Muscle of leg (tissue), 11 donors: ENCODE data around the gene NKX1-2. TPM values are rescaled to one million over a fixed set of nuclear protein-coding genes. Genes with fewer than 3 reads are reported as not detected.
A peak's percentile ranks its signal among the peaks of the same experiment; 100 is the strongest.

Experiments used
- DNase-seq: peaks from one replicate; pipeline ENCODE4 v3.0.0; 2013
- H3K27ac ChIP-seq: one replicate; pipeline ENCODE4 v1.5.1; 2013; ENCODE audit warnings: mild to moderate bottlenecking, low read length, control low read depth
- H3K27me3 ChIP-seq: one replicate; pipeline ENCODE4 v1.6.1; 2013; ENCODE audit warnings: low read length; ENCODE audit not compliant: control insufficient read depth, insufficient read depth
- H3K36me3 ChIP-seq: one replicate; pipeline ENCODE4 v1.6.1; 2013; ENCODE audit warnings: low read length; ENCODE audit not compliant: control insufficient read depth, insufficient read depth
- H3K4me1 ChIP-seq: one replicate; pipeline ENCODE4 v1.6.1; 2013; ENCODE audit warnings: low read length; ENCODE audit not compliant: control insufficient read depth, insufficient read depth
- H3K4me3 ChIP-seq: one replicate; pipeline ENCODE4 v1.5.1; 2013; ENCODE audit warnings: low read length, control low read depth
- H3K9me3 ChIP-seq: replicated peaks from 2 replicates; pipeline ENCODE4 v1.6.1; 2013; ENCODE audit warnings: low read depth, low read length; ENCODE audit not compliant: control insufficient read depth
- WGBS: methylation state at CpG from one replicate; pipeline ENCODE4 v1.1.5; 2013; ENCODE audit warnings: missing lambda C conversion rate; ENCODE audit not compliant: insufficient coverage; 5-methylcytosine and 5-hydroxymethylcytosine counted together
- polyA plus RNA-seq, 8 donors: library from polyadenylated mRNA; unstranded; fragments of 120-200 nt; gene quantifications; one replicate each; pipeline versions ENCODE4 v1.2.1 to v1.2.3, GENCODE V29; 2013; ENCODE audit warnings: inconsistent platforms in 1 of 8, low replicate concordance in 1 of 8; ENCODE audit not compliant: insufficient read length in 8 of 8, insufficient read depth in 1 of 8
- total RNA-seq: library from RNA; stranded (reverse); fragments of 120-200 nt; gene quantifications from one replicate; pipeline ENCODE4 v1.2.4, GENCODE V29; 2013

Gene NKX1-2
- total and polyA plus RNA-seq, 9 donors, result 0.05 to 0.09 TPM; not detected in 7

DNA sequence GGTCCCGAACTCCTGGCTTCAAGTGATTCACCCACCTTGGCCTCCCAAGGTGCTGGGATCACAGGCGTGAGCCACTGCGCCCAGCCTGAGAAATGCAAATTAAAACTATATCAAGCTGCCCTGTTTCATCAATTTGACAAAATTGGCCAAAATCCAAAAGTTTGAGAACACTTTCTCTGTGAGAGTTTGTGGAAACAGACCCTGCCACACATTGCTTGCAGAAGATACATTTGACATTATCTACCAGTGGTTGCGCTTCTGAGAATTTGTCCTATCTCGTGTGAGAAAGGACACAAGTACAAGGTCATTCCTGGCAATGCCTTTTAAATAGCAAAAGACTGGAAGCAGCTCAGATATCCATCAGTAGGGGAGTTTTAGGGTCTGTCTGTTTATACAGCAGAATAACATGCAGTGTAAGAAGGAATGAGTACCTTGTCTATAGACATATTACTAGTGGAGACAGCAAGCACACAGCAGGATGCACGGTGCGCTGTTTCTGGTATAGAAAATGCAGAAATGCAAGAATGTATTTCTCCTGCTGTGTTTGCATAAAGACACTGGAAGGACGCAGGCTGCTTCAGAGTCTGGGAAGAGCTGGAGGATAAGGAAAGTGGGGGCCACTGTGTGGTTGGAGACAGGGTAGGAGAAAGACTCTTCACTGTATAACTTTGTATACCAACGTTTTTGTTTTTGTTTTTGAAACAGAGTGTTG, 16.1 kb upstream of the NKX1-2 start:
- Histone ChIP-seq H3K4me1 (peaks cover 3% of the 10 kb centered on the region), H3K27ac (no peak overlapping the region), H3K36me3 (peaks cover 2% of the 10 kb centered on the region), H3K9me3 (no peaks in the 10 kb centered on the region), H3K4me3 (no peak overlapping the region), H3K27me3 (no peaks in the 10 kb centered on the region)
- DNase-seq, result no peak
- 83% methylated on average over 3 of the region's 9 CpGs for WGBS

DNA sequence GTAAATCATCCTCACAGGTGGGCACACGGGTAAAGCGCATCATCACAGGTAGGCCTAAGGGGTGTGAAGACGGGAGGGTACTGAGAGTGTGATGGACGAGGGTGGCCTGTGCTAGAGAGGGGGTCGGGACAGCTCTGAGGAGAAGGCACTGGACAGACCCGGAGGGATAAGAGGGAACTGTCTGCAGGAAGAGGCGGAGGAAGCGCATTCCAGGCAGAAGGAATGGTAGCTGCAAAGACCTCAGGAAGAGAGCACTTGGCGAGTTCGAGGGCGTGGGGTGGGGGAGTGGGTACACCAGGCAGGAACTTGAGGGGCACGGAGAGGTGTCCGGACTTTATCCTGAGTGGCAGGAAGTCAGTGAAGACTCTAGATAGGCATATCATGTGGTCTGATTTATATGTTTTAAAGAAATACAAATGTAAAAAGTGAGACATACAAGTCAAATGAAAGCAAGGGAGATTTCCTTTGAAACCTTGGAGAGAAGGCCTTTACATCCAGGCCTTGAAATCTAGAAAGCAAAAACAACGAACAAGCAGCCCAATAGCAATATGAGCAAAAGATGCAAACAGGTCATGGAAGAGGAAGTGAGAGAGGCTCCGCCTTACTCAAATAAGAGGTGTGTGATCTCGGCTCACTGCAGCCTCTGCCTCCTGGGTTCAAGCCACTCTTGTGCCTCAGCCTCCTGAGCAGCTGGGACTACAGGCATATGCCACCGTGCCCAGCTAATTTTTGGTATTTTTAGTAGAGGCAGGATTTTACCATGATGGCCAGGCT, 15.4 kb upstream of the NKX1-2 start:
- Histone ChIP-seq H3K4me1 (peaks cover 3% of the 10 kb centered on the region), H3K36me3 (peaks cover 2% of the 10 kb centered on the region), H3K27ac (no peak overlapping the region), H3K9me3 (no peaks in the 10 kb centered on the region), H3K27me3 (no peaks in the 10 kb centered on the region), H3K4me3 (no peak overlapping the region)
- WGBS, result 68% methylated on average over 17 of the region's 17 CpGs
- DNase-seq, result no peak

DNA sequence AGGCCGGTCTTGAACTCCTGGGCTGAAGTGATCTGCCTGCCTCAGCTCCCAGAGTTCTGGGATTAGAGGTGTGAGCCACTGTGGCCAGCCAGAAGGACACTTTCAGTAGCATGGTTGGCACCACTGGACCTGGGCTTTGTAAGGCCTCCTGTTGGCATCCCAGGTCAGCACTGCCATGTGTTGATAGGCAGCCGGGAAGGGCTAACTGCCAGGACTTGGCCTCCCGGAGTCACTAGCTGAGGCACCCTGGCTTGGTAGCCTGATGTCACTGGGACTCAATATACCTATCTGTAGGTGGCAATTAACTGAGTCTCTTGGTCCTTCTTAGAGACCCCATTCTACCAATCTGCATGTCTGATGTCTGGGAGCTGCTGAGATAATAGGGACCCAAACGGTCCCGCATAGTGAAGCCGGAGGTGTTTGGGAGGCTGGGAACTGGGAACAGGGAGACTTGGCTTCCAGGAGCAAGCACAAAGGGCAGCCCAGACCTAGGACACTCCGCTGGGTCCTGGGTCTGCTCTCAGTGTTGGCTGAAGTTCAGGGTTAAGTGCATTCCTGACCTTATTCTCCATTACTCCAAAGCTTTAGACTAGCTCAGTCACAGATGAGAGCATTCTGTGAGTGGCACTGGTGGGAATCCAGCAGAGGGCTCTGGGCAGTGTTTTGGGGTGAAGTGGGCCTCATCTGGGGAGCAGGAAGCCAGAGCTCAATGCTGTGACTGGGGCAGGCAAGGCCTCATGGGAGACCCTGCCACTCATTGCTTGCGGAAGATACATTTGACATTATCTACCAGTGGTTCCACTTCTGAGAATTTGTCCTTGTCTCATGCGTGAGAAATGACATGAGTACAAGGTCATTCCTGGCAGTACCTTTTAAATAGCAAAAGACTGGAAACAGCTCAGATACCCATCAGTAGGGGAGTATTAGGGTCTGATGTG, 14.5 kb upstream of the NKX1-2 start:
- H3K27ac ChIP-seq, result no peak overlapping the region
- WGBS, result 78% methylated on average over 6 of the region's 9 CpGs
- no peaks in the 10 kb centered on the region for H3K9me3 ChIP-seq
- no peaks in the 10 kb centered on the region for H3K27me3 ChIP-seq
- no peak for DNase-seq
- peaks cover 2% of the 10 kb centered on the region for H3K36me3 ChIP-seq
- H3K4me3 ChIP-seq, result no peak overlapping the region
- peaks cover 3% of the 10 kb centered on the region for H3K4me1 ChIP-seq

DNA sequence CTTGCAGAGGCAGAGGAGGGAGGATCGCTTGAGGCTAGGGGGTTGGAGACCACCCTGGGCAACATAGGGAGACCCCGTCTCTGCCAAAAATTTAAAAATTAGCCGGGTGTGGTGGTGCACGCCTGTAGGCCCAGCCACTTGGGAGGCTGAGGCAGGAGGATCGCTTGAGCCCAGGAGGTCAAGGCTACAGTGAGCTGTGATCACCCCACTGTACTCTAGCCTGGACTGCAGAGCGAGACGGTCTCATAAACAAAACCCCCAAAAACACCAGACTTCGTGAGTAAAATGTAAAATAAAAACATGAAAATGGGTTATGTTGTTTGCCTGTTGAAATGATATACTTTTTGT, 12.5 kb upstream of the NKX1-2 start:
- Histone ChIP-seq H3K36me3 (peaks cover 2% of the 10 kb centered on the region), H3K27ac (no peak overlapping the region), H3K9me3 (no peaks in the 10 kb centered on the region), H3K27me3 (peaks cover 5% of the 10 kb centered on the region), H3K4me3 (peak overlapping the region; percentile 54), H3K4me1 (peaks cover 3% of the 10 kb centered on the region)
- WGBS, result 64% methylated on average over 4 of the region's 8 CpGs
- no peak for DNase-seq

DNA sequence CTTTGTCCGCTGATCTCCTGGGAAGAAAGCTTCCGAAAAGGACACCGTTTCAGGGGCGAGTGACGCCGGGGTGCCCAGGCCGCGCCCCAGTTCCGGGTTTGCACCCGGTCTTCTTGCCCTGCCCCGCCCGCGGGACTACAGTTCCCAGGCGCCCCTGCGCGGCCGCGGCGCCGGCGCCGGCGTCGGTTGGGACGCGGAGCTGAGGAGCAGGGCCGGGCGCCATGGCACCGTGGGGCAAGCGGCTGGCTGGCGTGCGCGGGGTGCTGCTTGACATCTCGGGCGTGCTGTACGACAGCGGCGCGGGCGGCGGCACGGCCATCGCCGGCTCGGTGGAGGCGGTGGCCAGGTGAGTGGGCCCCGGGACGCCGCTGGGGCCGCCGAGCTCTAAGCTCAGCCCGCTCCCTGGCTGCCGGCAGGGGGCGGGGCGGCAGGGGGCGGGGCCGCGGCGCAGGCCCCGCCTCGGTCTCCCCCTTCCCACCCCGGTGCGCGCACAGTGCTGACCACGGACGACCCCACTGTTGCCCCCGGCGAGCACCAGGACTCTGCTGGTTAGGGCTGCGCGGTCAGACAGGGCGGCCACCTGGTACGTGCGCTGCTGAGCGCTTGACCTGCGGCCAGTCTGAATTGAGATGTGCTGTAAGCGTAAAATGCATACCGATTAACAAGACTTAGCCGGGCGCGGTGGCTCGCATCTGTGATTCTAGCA, 12.0 kb upstream of the NKX1-2 start, which contains the start of gene LHPP:
Gene LHPP (plus strand): TSS at position 182 of the 706 bp plus-strand sequence. CDS start 40 bp downstream, at position 222.
- peak within 1 kb of the TSS; percentile 13 for H3K27ac ChIP-seq

DNA sequence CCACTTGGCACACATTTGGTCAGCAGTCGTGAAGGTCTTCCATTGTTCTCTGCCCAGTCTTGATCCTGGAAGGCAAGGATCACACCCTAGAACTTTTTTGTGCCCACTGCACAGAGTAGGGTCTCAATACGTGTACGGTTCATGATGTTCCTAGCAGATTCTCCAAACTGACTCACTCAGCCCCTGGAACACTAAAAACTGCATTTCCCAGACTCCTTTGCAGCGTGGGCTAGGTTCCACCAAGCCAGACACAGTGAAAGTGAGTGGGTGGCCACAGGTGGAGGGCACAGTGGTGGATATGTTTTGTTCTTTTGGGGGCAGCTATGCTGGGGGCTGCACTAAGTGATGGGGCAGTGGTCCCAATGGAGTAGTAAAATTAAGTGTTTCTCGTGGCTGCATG, 10.3 kb upstream of the NKX1-2 start:
- DNase-seq, result no peak
- WGBS, result 69% methylated on average over 4 of the region's 5 CpGs
- Histone ChIP-seq H3K4me3 (no peak overlapping the region), H3K27ac (no peak overlapping the region), H3K9me3 (no peaks in the 10 kb centered on the region), H3K27me3 (peaks cover 19% of the 10 kb centered on the region), H3K4me1 (peaks cover 3% of the 10 kb centered on the region), H3K36me3 (peaks cover 2% of the 10 kb centered on the region)

More for the DNA sequence above, 12.0 kb upstream of the NKX1-2 start, which contains the start of gene LHPP:
- under 1% methylated on average over 78 of the region's 81 CpGs for WGBS
- peak; percentile 92 for DNase-seq
- Histone ChIP-seq H3K36me3 (peaks cover 2% of the 10 kb centered on the region), H3K4me1 (peaks cover 3% of the 10 kb centered on the region), H3K27me3 (peaks cover 6% of the 10 kb centered on the region), H3K4me3 (peak within 1 kb of the TSS; percentile 54), H3K9me3 (no peaks in the 10 kb centered on the region)

DNA sequence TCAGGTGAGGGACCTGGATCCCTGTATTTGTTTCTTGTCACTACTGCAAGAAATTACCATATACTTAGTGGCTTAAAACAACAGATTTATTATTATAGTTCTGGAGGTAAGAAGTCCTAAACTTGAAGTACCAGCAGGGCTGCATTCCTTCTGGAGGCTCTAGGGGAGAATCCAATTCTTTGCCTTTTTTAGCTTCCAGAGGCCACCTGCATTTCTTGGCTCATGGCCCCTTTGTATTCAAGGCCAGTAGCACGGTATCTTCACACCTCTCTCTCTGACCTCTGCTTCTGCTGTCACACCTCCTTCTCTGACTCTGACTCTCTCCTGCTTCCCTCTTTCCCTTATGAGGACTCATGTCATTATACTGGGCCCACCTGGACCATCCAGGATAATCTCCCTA, 9.6 kb upstream of the NKX1-2 start:
- Histone ChIP-seq H3K36me3 (peaks cover 2% of the 10 kb centered on the region), H3K4me3 (no peak overlapping the region), H3K27ac (no peak overlapping the region), H3K27me3 (peaks cover 26% of the 10 kb centered on the region), H3K9me3 (no peaks in the 10 kb centered on the region), H3K4me1 (peaks cover 3% of the 10 kb centered on the region)
- no peak for DNase-seq
- 50% methylated on average over 1 of the region's 1 CpG for WGBS

DNA sequence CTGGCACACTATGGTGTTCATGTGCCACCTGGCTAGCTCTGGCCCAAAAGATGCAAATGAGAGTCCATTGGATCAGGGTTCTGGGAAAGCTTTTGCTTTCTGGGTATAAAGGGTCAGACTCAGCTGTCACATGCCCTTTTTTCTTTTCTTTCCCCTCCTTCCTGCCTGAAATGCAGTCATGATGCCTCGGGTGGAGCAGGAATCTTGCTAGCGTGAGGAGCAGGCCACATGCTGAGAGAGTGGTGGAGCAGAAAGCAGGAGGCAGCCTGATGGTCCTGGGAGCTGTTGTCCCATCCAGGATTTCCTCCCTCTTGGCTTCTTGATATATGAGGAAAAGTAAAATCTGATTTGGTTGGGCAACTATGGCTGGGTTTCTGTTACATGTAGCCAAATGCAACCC, 9.1 kb upstream of the NKX1-2 start:
- peaks cover 3% of the 10 kb centered on the region for H3K4me1 ChIP-seq
- WGBS, result no CpG with 5 or more reads among the region's 2 CpGs
- H3K36me3 ChIP-seq, result no peaks in the 10 kb centered on the region
- H3K27me3 ChIP-seq, result peaks cover 31% of the 10 kb centered on the region
- DNase-seq, result no peak
- no peaks in the 10 kb centered on the region for H3K9me3 ChIP-seq
- no peak overlapping the region for H3K4me3 ChIP-seq
- H3K27ac ChIP-seq, result no peak overlapping the region

DNA sequence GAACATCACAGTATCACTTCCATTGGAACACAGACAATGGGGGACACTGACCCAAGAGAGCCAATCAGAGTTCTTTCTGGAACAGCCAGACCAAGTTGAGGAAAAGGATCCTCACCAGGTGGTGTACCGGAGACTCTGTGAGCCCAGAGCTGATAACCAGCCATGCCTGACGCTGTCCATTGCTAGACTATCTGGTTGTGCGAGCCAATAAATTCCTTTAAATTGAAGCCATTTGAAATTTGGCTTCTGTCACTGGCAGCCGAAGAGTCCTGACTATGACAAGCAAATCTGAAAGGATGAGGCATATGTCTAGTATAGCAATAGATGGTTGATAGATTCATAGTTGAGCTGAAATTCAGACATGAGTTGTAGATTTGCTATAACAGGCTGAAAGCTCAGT, 8.6 kb upstream of the NKX1-2 start:
- Histone ChIP-seq H3K36me3 (no peaks in the 10 kb centered on the region), H3K27ac (no peak overlapping the region), H3K4me3 (no peak overlapping the region), H3K27me3 (peaks cover 36% of the 10 kb centered on the region), H3K4me1 (peaks cover 3% of the 10 kb centered on the region), H3K9me3 (no peaks in the 10 kb centered on the region)
- DNase-seq, result no peak
- WGBS, result 86% methylated on average over 4 of the region's 4 CpGs
